Measurements from ENCODE around the gene RHOBTB1.

DNA sequence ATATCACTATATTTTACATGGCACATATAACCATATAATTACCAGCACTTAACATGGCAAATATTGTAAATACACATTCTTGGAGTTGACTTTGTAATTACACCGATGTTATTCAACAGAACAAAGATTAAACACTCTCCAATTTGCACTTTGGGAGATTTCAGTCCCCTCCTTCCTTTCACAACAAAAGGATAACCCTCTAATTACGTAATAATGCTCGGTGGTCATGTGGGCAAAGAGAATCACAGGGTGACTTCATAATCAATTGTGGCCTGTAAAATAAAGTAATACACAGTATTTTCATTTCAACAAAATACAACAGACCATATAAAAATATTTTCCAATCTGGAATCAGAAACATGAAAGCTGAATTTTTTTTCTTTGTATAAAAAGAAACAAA, 73.2 kb downstream of the RHOBTB1 start:
- TF ChIP-seq, protein P1, sequence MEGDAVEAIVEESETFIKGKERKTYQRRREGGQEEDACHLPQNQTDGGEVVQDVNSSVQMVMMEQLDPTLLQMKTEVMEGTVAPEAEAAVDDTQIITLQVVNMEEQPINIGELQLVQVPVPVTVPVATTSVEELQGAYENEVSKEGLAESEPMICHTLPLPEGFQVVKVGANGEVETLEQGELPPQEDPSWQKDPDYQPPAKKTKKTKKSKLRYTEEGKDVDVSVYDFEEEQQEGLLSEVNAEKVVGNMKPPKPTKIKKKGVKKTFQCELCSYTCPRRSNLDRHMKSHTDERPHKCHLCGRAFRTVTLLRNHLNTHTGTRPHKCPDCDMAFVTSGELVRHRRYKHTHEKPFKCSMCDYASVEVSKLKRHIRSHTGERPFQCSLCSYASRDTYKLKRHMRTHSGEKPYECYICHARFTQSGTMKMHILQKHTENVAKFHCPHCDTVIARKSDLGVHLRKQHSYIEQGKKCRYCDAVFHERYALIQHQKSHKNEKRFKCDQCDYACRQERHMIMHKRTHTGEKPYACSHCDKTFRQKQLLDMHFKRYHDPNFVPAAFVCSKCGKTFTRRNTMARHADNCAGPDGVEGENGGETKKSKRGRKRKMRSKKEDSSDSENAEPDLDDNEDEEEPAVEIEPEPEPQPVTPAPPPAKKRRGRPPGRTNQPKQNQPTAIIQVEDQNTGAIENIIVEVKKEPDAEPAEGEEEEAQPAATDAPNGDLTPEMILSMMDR (IDR thresholded peaks at IDR 0.05), result no peak
- no peak for TF ChIP-seq POLR2A (IDR thresholded peaks at IDR 0.05)
- no peak for TF ChIP-seq POLR2AphosphoS5 (IDR thresholded peaks at IDR 0.05; ENCODE audit: insufficient read depth in 1 of 2, low read depth in 1 of 2)
